IPS-18a (cell line): Measurements from ENCODE around the gene RAB11FIP2.
"Not testable (repeated sequence)": the region's sequence is repeated elsewhere in the genome, so short reads cannot be mapped to it uniquely, and the experiment has no call there.

Experiments
- H3K27ac ChIP-seq: one replicate; pipeline ENCODE4 v1.5.1; 2013; ENCODE audit warnings: low read length
- H3K27me3 ChIP-seq: one replicate; pipeline ENCODE4 v1.6.1; 2013; ENCODE audit warnings: mild to moderate bottlenecking, low read length; ENCODE audit not compliant: control insufficient read depth, insufficient read depth
- H3K36me3 ChIP-seq: one replicate; pipeline ENCODE4 v1.6.1; 2013; ENCODE audit warnings: low read depth, low read length; ENCODE audit not compliant: control insufficient read depth
- H3K4me1 ChIP-seq: one replicate; pipeline ENCODE4 v1.6.1; 2013; ENCODE audit warnings: low read depth, low read length; ENCODE audit not compliant: control insufficient read depth
- H3K4me3 ChIP-seq: one replicate; pipeline ENCODE4 v1.5.1; 2013; ENCODE audit warnings: low read length
- H3K9ac ChIP-seq: one replicate; pipeline ENCODE4 v1.6.1; 2013; ENCODE audit warnings: mild to moderate bottlenecking, low read length, moderate library complexity
- H3K9me3 ChIP-seq: one replicate; pipeline ENCODE4 v1.6.1; 2013; ENCODE audit warnings: low read depth, low read length; ENCODE audit not compliant: control insufficient read depth

Gene RAB11FIP2

GRCh38 chr10:118046395-118047156 is at the start of gene RAB11FIP2:
TSS of gene RAB11FIP2 (minus strand) at chr10:118046941. CDS start at chr10:118046163, 778 bp downstream.
- H3K27ac ChIP-seq = peak within 1 kb of the TSS; percentile 47
- H3K4me1 ChIP-seq = peaks cover 12% of the 10 kb centered on the region
- peak within 1 kb of the TSS; percentile 72 for H3K9ac ChIP-seq
- no peaks in the 10 kb centered on the region for H3K9me3 ChIP-seq
- no peaks in the 10 kb centered on the region for H3K27me3 ChIP-seq
- H3K4me3 ChIP-seq = peak within 1 kb of the TSS; percentile 93
- H3K36me3 ChIP-seq = no peaks in the 10 kb centered on the region

GRCh38 chr10:118096022-118096421 is 49.3 kb upstream of the RAB11FIP2 start:
- Histone ChIP-seq H3K36me3 (no peaks in the 10 kb centered on the region), H3K27me3 (no peaks in the 10 kb centered on the region), H3K4me3 (no peak overlapping the region), H3K27ac (no peak overlapping the region), H3K9ac (no peak overlapping the region), H3K4me1 (peaks cover 6% of the 10 kb centered on the region), H3K9me3 (no peaks in the 10 kb centered on the region)

GRCh38 chr10:118092209-118092608 is 45.5 kb upstream of the RAB11FIP2 start:
- Histone ChIP-seq H3K27me3 (no peaks in the 10 kb centered on the region), H3K9ac (no peak overlapping the region), H3K9me3 (no peaks in the 10 kb centered on the region), H3K27ac (no peak overlapping the region), H3K36me3 (no peaks in the 10 kb centered on the region), H3K4me1 (peaks cover 6% of the 10 kb centered on the region), H3K4me3 (no peak overlapping the region)

- Histone ChIP-seq H3K27me3 (no peaks in the 10 kb centered on the region), H3K36me3 (no peaks in the 10 kb centered on the region), H3K9ac (no peak overlapping the region), H3K4me1 (no peaks in the 10 kb centered on the region), H3K4me3 (no peak overlapping the region), H3K9me3 (no peaks in the 10 kb centered on the region), H3K27ac (no peak overlapping the region)
Measured at GRCh38 chr10:118080817-118081216, 34.1 kb upstream of the RAB11FIP2 start.

GRCh38 chr10:118076705-118077104 is 30.0 kb upstream of the RAB11FIP2 start:
- no peaks in the 10 kb centered on the region for H3K9me3 ChIP-seq
- no peak overlapping the region for H3K4me3 ChIP-seq
- H3K4me1 ChIP-seq = no peaks in the 10 kb centered on the region
- no peak overlapping the region for H3K9ac ChIP-seq
- no peaks in the 10 kb centered on the region for H3K36me3 ChIP-seq
- no peaks in the 10 kb centered on the region for H3K27me3 ChIP-seq
- no peak overlapping the region for H3K27ac ChIP-seq

- H3K9me3 ChIP-seq = no peaks in the 10 kb centered on the region
- no peak overlapping the region for H3K9ac ChIP-seq
- no peak overlapping the region for H3K4me3 ChIP-seq
- H3K27ac ChIP-seq = no peak overlapping the region
- H3K36me3 ChIP-seq = no peaks in the 10 kb centered on the region
- H3K27me3 ChIP-seq = no peaks in the 10 kb centered on the region
- H3K4me1 ChIP-seq = peaks cover 12% of the 10 kb centered on the region
Measured at GRCh38 chr10:118072840-118073239, 26.1 kb upstream of the RAB11FIP2 start.

GRCh38 chr10:118067389-118067788 is 20.6 kb upstream of the RAB11FIP2 start:
- not testable (repeated sequence) for H3K4me3 ChIP-seq, H3K27me3 ChIP-seq, H3K9me3 ChIP-seq, H3K9ac ChIP-seq, H3K36me3 ChIP-seq, H3K27ac ChIP-seq
- H3K4me1 ChIP-seq = peaks cover 12% of the 10 kb centered on the region

- Histone ChIP-seq H3K27ac (no peak overlapping the region), H3K9me3 (no peaks in the 10 kb centered on the region), H3K4me3 (no peak overlapping the region), H3K9ac (no peak overlapping the region), H3K27me3 (no peaks in the 10 kb centered on the region), H3K4me1 (no peaks in the 10 kb centered on the region), H3K36me3 (no peaks in the 10 kb centered on the region)
Measured at GRCh38 chr10:118062798-118063238, 16.1 kb upstream of the RAB11FIP2 start.

GRCh38 chr10:118058371-118058770 is 11.6 kb upstream of the RAB11FIP2 start:
- Histone ChIP-seq H3K36me3 (no peaks in the 10 kb centered on the region), H3K4me3 (no peak overlapping the region), H3K4me1 (peaks cover 3% of the 10 kb centered on the region), H3K9ac (no peak overlapping the region), H3K27me3 (no peaks in the 10 kb centered on the region), H3K27ac (no peak overlapping the region), H3K9me3 (no peaks in the 10 kb centered on the region)

GRCh38 chr10:118057361-118057760 is 10.6 kb upstream of the RAB11FIP2 start:
- Histone ChIP-seq H3K9me3 (no peaks in the 10 kb centered on the region), H3K4me1 (peaks cover 3% of the 10 kb centered on the region), H3K27me3 (no peaks in the 10 kb centered on the region), H3K36me3 (no peaks in the 10 kb centered on the region), H3K27ac (no peak overlapping the region), H3K4me3 (no peak overlapping the region), H3K9ac (no peak overlapping the region)

- Histone ChIP-seq H3K36me3 (no peaks in the 10 kb centered on the region), H3K4me3 (no peak overlapping the region), H3K4me1 (peaks cover 3% of the 10 kb centered on the region), H3K27me3 (no peaks in the 10 kb centered on the region), H3K9me3 (no peaks in the 10 kb centered on the region), H3K27ac (no peak overlapping the region), H3K9ac (no peak overlapping the region)
Measured at GRCh38 chr10:118054383-118054782, 7.6 kb upstream of the RAB11FIP2 start.

- Histone ChIP-seq H3K36me3 (no peaks in the 10 kb centered on the region), H3K27me3 (no peaks in the 10 kb centered on the region), H3K4me3 (no peak overlapping the region), H3K9ac (no peak overlapping the region), H3K27ac (no peak overlapping the region), H3K4me1 (peaks cover 3% of the 10 kb centered on the region), H3K9me3 (no peaks in the 10 kb centered on the region)
Measured at GRCh38 chr10:118052816-118053215, 6.1 kb upstream of the RAB11FIP2 start.
